NCI-H1105 (cell line): ENCODE measurements around the gene TYK2.

Source experiments
- DNase-seq: peaks from one replicate; lab custom pipeline; 2025; lab: John Stamatoyannopoulos, UW

The TYK2 gene

GRCh38 chr19:10309423-10309822 lies 70.9 kb downstream of the TYK2 start, which contains the start of gene ZGLP1:
ZGLP1 (minus strand) TSS chr19:10309815.
- DNase-seq: no peak

GRCh38 chr19:10306327-10306726 lies 74.0 kb downstream of the TYK2 start:
- DNase-seq: no peak

GRCh38 chr19:10305139-10305806 lies 75.1 kb downstream of the TYK2 start:
- no peak for DNase-seq
